Mesenteric fat pad (tissue), 1 donor: ENCODE results near the gene MSL1. TPM values are rescaled to one million over a fixed set of nuclear protein-coding genes. Genes with fewer than 3 reads are reported as not detected.

Experiments used
- DNase-seq: peaks from one replicate; pipeline ENCODE4 v3.0.0-alpha.2; 2020; ENCODE audit warnings: low spot score
- microRNA-seq: library from miRNA; unstranded; fragments of <30 nt; microRNA quantifications from one replicate; pipeline ENCODE4 v1.2.0, GENCODE V29; 2020; ENCODE audit warnings: borderline number of aligned reads
- total RNA-seq: library from RNA; stranded (reverse); fragmentation: NEBNext Ultra II Directional; extraction: Animal tissue kit (Norgen Biotek cat#: 25700); gene quantifications from one replicate; pipeline ENCODE4 v1.2.1, GENCODE V29; 2021
- donor health status: DM: yes; HTN: yes; CAD: no.

Gene MSL1
- total RNA-seq, 1 donor from 2014 or later = 77.0 TPM

DNA sequence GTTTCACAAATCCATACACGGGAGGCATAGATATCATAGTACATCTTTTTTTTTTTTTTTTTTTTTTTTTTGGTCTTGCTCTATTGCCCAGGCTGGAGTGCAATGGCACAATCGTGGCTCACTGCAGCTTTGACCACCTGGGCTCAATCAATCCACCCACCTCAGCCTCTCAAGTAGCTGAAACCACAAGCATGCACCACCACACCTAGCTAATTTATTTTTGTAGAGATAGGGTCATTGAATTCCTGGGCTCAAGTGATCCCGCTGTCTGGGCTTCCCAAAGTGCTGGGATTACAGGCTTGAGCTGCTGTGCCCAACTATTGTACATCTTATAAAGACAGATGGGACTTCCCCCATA, 52.0 kb downstream of the MSL1 start:
- no peak for DNase-seq

- no peak for DNase-seq
These were observed 52.7 kb downstream of the MSL1 start for GRCh38 chr17:40174514-40174913.

DNA sequence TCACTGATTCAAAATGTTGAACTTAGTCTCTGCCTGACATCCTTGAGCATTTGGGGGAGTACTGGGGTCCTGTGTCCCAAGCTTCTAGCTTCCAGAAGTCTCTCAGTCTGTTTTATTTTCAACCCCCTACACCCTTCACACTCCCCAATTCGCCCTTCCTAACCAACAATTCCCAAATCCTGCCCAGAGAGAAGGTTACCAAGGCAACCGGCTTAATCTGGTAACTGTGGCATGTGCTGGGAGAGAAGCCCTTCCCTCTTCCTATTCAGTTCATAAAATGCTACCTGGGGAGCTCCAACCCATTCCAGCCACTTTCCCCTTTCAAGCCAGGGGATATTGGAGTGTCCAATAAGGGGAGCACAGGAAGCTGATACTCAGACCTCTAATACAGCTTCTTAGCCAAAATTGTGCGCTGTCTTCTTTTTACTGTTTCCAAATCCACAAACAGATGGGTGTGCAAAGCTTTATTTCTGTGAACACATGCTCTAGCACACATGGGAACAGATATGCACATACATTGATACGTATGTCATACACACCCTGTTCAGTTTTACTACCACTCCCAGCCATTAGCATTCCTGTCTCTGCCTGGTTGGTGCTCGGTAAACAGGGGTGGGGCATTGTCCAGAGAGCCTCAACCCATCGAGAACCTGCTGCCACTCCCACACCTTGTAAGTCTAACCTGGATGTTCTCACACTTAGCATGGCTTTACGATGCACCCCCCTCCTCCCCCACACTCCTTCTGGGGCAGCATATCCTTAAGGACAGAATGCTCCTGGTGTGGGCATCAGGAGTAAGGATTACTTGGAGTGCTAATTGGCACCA, 54.4 kb downstream of the MSL1 start:
- no peak for DNase-seq

- no peak for DNase-seq
These were observed 55.0 kb downstream of the MSL1 start for GRCh38 chr17:40176754-40177110.

DNA sequence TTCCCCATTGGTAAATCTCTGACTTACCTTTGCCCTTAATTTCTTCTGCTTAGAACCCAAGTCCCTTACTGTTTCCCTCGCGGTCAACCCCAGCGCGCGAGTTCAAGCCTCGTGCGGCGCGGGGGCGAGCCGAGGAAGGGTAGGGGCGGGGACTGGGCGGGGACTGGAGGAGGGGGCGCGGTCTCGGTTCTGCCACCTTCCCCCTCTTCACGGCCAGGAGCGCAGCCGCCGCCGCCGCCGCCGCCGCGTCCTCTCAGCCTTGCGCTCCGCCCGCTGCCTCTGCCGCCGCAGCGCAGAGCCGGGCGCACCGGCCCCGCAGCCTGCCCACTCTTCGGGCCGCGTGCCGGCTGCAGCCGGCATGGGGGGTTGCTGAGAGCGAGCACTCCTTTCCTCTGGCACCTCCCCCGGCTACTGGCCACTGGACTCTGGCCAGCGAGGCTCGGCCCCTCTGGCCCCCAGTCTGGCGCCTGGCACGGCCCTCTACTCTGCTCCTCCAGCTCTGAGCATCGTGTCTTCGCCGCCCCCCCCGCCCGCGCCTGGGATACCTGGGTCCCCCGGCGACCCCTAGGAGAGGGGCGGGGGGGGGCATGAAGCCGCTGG, 55.6 kb downstream of the MSL1 start, which contains the start of gene RAPGEFL1:
RAPGEFL1 (plus strand) TSS at position 196 of the 600 bp plus-strand sequence; CDS start at position 588, 392 bp downstream.
- DNase-seq = peak; percentile 93

GRCh38 chr17:40178021-40178601, 56.3 kb downstream of the MSL1 start:
- no peak for DNase-seq

DNA sequence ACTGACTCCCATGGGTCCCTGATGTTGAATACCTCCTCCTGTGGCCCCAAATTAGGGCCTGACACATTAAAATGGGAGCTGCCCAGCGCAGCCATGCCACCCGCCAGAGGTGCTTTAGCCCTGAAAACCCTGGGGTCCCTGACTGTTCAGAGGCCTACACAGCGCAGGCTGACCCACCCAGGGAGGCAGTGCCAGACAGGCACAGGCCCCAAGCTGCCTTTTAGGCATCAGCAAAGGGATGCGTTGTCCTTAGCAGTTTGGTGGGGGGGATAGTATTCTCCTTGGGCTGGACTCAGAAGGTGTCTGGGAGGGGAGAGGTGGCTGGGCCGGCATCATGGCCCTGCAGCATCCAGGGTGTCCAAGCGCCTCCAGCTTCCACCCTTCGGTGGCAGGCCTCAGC, 56.9 kb downstream of the MSL1 start:
- DNase-seq = no peak

GRCh38 chr17:40179923-40180659, 58.3 kb downstream of the MSL1 start:
- DNase-seq = no peak

DNA sequence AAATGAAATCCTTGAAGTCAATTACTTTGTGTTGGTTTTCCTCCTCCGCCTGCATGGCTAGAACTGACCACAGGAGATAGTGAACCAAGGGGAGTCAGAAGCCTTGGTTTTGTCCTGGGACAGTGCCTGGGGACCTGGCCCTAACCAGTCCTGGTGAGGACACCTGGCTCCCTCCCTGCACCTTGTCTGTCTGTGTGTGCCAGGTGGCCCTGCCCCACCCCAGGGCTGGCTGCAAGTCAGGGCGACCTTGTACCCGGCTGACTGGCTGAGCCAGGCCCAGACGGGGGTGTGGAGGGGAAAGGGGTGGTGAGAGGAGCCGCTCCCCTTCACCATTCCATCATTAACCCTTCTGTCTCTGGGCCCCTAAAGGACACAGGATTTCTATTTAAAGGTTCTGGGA, 58.9 kb downstream of the MSL1 start:
- no peak for DNase-seq

GRCh38 chr17:40181205-40181604, 59.4 kb downstream of the MSL1 start:
- no peak for DNase-seq

DNA sequence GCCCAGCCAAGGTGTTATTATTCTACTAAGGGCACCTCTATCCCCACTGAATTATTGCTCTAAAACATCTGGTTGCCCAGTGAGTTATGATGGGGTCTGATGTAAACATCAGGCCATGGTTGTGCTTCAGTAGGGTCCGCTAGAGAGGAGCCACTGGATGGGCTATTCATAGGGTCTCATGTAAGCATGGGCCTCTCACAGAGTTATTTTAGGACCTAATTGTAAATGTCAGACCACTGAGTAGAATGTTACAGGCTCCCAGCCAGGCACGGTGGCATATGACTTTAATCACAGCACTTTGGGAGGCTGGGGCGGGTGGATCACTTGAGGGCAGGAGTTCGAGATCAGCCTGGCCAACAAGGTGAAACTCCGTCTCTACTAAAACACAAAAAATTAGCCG, 60.8 kb downstream of the MSL1 start:
- no peak for DNase-seq

Small RNA genes within 50 kb of the gene (microRNA-seq; reads per million reads assigned to microRNA genes)
- gene MIR6866 = not detected

Other genes with a start within 250 kb of the MSL1 start
- gene GSDMB, start 203.3 kb upstream of the MSL1 start, total RNA-seq = 15.3 TPM
- 191 TPM for gene ORMDL3, start 194.4 kb upstream of the MSL1 start, total RNA-seq
- gene LRRC3C, start 194.2 kb upstream of the MSL1 start, total RNA-seq = not detected
- gene GSDMA, start 159.0 kb upstream of the MSL1 start, total RNA-seq = 2.2 TPM
- 94.2 TPM for gene PSMD3, start 141.2 kb upstream of the MSL1 start, total RNA-seq
- gene CSF3, start 106.5 kb upstream of the MSL1 start, total RNA-seq = 35.9 TPM
- gene MED24, start 67.6 kb upstream of the MSL1 start, total RNA-seq = 72.2 TPM
- gene THRA, start 59.0 kb upstream of the MSL1 start, total RNA-seq = 74.7 TPM
- gene NR1D1, start 21.4 kb upstream of the MSL1 start, total RNA-seq = 15.5 TPM
- gene CASC3, start 18.6 kb downstream of the MSL1 start, total RNA-seq = 84.4 TPM
- 10.1 TPM for gene RAPGEFL1, start 55.5 kb downstream of the MSL1 start, total RNA-seq
- 29.5 TPM for gene WIPF2, start 97.3 kb downstream of the MSL1 start, total RNA-seq
- 2.4 TPM for gene CDC6, start 165.9 kb downstream of the MSL1 start, total RNA-seq
- gene RARA, start 187.2 kb downstream of the MSL1 start, total RNA-seq = 70.3 TPM
- 0.77 TPM for gene GJD3, start 242.8 kb downstream of the MSL1 start, total RNA-seq